Vagina (tissue), 2 donors: ENCODE data around the gene CASP8. TPM values are rescaled to one million over a fixed set of nuclear protein-coding genes. Genes with fewer than 3 reads are reported as not detected.

Experiments
- DNase-seq, 2 donors: peaks; one replicate each; pipeline ENCODE4 v3.0.0-alpha.2; 2017; ENCODE audit errors: extremely low spot score in 2 of 2
- H3K27ac ChIP-seq: fragments of 200-600 bp; sonication (generic); one replicate; pipeline ENCODE4 v1.5.1; 2019
- H3K27me3 ChIP-seq: fragments of 200-600 bp; sonication (generic); one replicate; pipeline ENCODE4 v1.5.1; 2019
- H3K36me3 ChIP-seq, 2 donors: fragments of 200-600 bp; sonication (generic); one replicate each; pipeline ENCODE4 v1.5.1; 2017 to 2019
- H3K4me1 ChIP-seq: fragments of 200-600 bp; sonication (generic); one replicate; pipeline ENCODE4 v1.5.1; 2019
- H3K4me3 ChIP-seq, 2 donors: fragments of 200-600 bp; sonication (generic); 1 replicate in 1 of 2; 2 replicates in 1 of 2; pipeline ENCODE4 v1.5.1; 2016 to 2019
- H3K9me3 ChIP-seq: fragments of 200-600 bp; sonication (generic); one replicate; pipeline ENCODE4 v1.5.1; 2019
- POLR2A ChIP-seq, 2 donors: fragments of 450-650 bp; IDR thresholded peaks; one replicate each; pipeline ENCODE4 v1.6.1; 2017; ENCODE audit warnings: antibody characterized with exemption in 2 of 2, mild to moderate bottlenecking in 2 of 2, moderate library complexity in 2 of 2
- POLR2AphosphoS5 ChIP-seq, 2 donors: sonication (generic); formaldehyde crosslinking; IDR thresholded peaks; one replicate each; pipeline ENCODE4 v1.9.0; 2017; ENCODE audit warnings: antibody characterized with exemption in 2 of 2, mild to moderate bottlenecking in 2 of 2, low read depth in 1 of 2; ENCODE audit not compliant: insufficient read depth in 1 of 2
- intact Hi-C: fragments of 100-400 bp; cut with DNase I; formaldehyde crosslinking; loops from one replicate; pipeline ENCODE4 v1.15.1; 2023
- total RNA-seq: library from RNA; depleted of rRNA; stranded (reverse); fragments of >200 nt; gene quantifications from one replicate; pipeline ENCODE4 v1.2.3, GENCODE V29; 2016
- TF ChIP-seq, protein P1 (sequence below), 3 experiments: fragments of 450-650 bp in 2 of 3; fragments of 200-600 bp in 1 of 3; sonication (generic) in 1 of 3; IDR thresholded peaks; one replicate each; pipeline ENCODE4 v1.5.1; 2017 to 2019; ENCODE audit warnings: antibody characterized with exemption in 3 of 3, mild to moderate bottlenecking in 2 of 3, moderate library complexity in 2 of 3

Gene CASP8
- total RNA-seq, 1 donor from 2014 or later = 29.2 TPM

DNA sequence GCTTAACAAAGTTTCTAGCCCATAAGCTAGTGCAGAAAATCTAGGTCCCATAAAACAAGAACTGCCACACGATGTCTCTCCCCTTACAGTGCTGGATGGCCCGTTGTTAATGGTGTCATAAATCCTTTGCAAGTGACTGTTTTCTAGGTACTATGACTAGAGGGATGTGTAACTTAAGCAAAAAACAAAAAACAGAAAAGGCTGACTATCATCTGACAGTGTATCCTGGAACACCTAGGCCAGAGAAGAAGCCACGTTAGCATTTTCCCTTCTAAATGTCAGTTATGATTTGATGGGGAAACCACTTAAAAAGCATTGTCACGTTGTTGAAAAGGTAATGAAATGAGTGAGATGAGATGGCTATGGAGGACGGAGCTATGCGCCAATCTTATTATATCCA lies 2.4 kb downstream of the CASP8 start:
- peaks cover 0 to 8% of the 10 kb centered on the region in 2 donors for H3K36me3 ChIP-seq
- H3K9me3 ChIP-seq = no peaks in the 10 kb centered on the region
- H3K27me3 ChIP-seq = no peaks in the 10 kb centered on the region
- TF ChIP-seq POLR2A (IDR thresholded peaks at IDR 0.05) (no peak), POLR2AphosphoS5 (IDR thresholded peaks at IDR 0.05; ENCODE audit: insufficient read depth in 1 of 2, low read depth in 1 of 2) (no peak)
- TF ChIP-seq, protein P1, sequence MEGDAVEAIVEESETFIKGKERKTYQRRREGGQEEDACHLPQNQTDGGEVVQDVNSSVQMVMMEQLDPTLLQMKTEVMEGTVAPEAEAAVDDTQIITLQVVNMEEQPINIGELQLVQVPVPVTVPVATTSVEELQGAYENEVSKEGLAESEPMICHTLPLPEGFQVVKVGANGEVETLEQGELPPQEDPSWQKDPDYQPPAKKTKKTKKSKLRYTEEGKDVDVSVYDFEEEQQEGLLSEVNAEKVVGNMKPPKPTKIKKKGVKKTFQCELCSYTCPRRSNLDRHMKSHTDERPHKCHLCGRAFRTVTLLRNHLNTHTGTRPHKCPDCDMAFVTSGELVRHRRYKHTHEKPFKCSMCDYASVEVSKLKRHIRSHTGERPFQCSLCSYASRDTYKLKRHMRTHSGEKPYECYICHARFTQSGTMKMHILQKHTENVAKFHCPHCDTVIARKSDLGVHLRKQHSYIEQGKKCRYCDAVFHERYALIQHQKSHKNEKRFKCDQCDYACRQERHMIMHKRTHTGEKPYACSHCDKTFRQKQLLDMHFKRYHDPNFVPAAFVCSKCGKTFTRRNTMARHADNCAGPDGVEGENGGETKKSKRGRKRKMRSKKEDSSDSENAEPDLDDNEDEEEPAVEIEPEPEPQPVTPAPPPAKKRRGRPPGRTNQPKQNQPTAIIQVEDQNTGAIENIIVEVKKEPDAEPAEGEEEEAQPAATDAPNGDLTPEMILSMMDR (IDR thresholded peaks at IDR 0.05) = no peak
- DNase-seq = no peak
- H3K4me1 ChIP-seq = peaks cover 28% of the 10 kb centered on the region
- H3K4me3 ChIP-seq = no peak overlapping the region
- H3K27ac ChIP-seq = no peak overlapping the region
- intact Hi-C loops = no loop called here

DNA sequence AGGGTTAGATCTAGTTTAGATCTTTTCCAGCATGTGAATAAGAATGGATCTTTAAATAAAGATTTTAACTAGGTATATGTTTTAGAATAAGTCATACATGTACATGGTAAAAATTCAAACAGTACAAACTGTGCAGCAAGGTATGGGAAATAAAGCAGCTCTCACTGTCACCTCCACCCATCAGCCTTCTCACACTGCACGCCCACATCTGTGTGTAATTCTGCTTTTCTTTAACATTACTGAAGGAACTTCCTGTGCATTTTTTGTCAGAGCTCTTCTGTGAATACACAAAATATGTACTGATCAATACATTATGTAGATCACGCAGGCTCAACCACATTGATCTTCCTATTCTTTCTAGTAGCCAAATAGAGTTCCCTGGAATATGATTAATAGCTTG lies 3.4 kb downstream of the CASP8 start:
- peaks cover 0 to 8% of the 10 kb centered on the region in 2 donors for H3K36me3 ChIP-seq
- no peaks in the 10 kb centered on the region for H3K9me3 ChIP-seq
- no peak overlapping the region for H3K4me3 ChIP-seq
- no peaks in the 10 kb centered on the region for H3K27me3 ChIP-seq
- intact Hi-C loops = no loop called here
- peaks cover 26% of the 10 kb centered on the region for H3K4me1 ChIP-seq
- no peak overlapping the region for H3K27ac ChIP-seq
- peak in 1 of 2 donors; percentile 2 for DNase-seq
- TF ChIP-seq, protein P1 (IDR thresholded peaks at IDR 0.05) = no peak
- TF ChIP-seq POLR2AphosphoS5 (IDR thresholded peaks at IDR 0.05; ENCODE audit: insufficient read depth in 1 of 2, low read depth in 1 of 2) = no peak
- no peak for TF ChIP-seq POLR2A (IDR thresholded peaks at IDR 0.05)

DNA sequence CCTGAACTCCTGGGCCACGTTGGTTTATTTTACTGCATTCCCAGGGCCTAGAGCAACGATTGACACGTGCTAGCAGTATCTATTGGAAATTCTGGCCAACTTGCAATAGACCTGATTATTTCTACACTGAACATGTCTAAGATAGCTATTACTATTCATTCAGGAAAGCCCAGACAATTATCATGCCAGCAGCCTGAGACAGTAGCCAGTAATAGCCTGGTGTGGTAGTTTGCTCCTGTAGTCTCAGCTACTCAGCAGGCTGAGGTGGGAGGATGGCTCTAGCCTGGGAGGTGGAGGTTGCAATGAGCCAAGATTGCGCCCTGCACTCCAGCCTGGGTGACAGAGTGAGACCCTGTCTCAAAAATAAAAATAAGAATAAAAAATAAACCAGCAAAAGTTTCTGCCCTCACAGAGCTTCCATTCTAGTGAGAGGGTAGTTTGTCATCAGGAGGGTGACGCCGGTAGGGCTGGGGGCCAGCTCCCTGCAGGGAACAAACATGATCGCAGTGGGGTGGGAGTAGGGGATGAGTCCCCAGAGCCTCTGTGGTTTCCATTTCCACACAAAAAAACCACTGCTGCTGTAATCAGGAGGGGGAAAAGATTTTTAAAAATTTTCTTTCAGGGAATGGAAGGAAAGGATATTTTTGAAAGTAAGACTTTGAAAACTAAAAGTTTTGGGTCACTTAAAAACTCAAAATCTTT lies 4.3 kb downstream of the CASP8 start:
- Histone ChIP-seq H3K4me1 (peaks cover 18% of the 10 kb centered on the region), H3K27ac (no peak overlapping the region), H3K9me3 (no peaks in the 10 kb centered on the region), H3K36me3 (peaks cover 0 to 8% of the 10 kb centered on the region in 2 donors), H3K4me3 (no peak overlapping the region), H3K27me3 (no peaks in the 10 kb centered on the region)
- peak in 1 of 2 donors; percentile 27 for DNase-seq
- intact Hi-C loops = no loop called here
- TF ChIP-seq POLR2A (IDR thresholded peaks at IDR 0.05) (no peak), POLR2AphosphoS5 (IDR thresholded peaks at IDR 0.05; ENCODE audit: insufficient read depth in 1 of 2, low read depth in 1 of 2) (no peak)
- TF ChIP-seq, protein P1 (IDR thresholded peaks at IDR 0.05) = no peak

DNA sequence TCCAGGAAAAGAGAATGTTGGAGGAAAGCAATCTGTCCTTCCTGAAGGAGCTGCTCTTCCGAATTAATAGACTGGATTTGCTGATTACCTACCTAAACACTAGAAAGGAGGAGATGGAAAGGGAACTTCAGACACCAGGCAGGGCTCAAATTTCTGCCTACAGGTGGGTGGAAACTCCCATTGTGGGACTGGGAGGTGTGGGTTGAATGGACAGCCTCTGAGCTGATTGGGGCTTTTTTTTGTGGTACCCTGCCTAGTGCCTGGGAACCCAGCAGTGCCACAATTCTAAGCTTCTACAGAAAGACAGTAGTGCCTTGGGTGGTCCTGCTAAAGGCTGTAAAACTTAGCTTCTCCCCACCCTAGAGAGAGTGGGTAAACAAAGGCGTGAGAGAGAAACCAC lies 6.3 kb downstream of the CASP8 start:
- no peak overlapping the region for H3K4me3 ChIP-seq
- peak in 1 of 2 donors; percentile 32 for DNase-seq
- peaks cover 3% of the 10 kb centered on the region for H3K4me1 ChIP-seq
- no peaks in the 10 kb centered on the region for H3K9me3 ChIP-seq
- H3K36me3 ChIP-seq = peaks cover 0 to 20% of the 10 kb centered on the region in 2 donors
- H3K27me3 ChIP-seq = no peaks in the 10 kb centered on the region
- intact Hi-C loops = no loop called here
- no peak overlapping the region for H3K27ac ChIP-seq
- no peak for TF ChIP-seq POLR2A (IDR thresholded peaks at IDR 0.05)
- TF ChIP-seq, protein P1 (IDR thresholded peaks at IDR 0.05) = no peak
- TF ChIP-seq POLR2AphosphoS5 (IDR thresholded peaks at IDR 0.05; ENCODE audit: insufficient read depth in 1 of 2, low read depth in 1 of 2) = no peak

DNA sequence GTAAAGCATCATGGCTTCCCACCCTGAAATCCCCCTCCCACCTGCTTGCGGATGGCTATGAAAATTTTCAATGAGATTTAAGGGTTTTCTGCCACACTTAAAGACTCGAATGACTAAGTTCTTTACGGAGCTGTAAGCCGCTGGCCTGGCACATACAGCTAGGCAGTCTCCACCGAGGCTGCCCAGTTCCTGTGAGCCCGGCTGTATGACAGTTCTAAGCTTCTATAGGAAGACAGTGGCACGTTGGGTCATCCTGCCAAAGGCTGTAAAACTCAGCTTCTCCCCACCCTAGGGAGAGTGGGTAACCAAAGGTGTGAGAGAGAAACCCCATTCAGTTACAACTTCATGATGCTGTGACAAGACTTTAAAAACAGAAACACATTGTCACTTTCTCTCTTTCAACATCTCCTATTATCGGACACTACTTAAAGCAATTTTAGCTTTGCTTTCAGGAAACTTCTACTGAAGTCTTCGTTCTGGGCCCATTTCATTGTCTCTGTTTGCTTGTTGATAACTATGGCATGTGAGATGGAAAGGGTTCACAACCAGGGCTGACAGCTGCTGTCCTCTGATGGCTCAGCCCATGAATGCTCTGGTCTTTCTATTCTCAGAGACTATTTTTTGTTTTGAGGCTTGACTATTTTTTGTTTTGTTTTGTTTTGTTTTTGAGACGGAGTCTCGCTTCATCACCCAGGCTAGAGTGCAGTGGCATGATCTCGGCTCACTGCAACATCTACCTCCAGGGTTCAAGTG lies 7.1 kb downstream of the CASP8 start:
- H3K27me3 ChIP-seq = no peaks in the 10 kb centered on the region
- intact Hi-C loops = no loop called here
- DNase-seq = no peak
- H3K4me3 ChIP-seq = no peak overlapping the region
- no peaks in the 10 kb centered on the region for H3K9me3 ChIP-seq
- H3K36me3 ChIP-seq = peaks cover 0 to 28% of the 10 kb centered on the region in 2 donors
- no peak overlapping the region for H3K27ac ChIP-seq
- no peak for TF ChIP-seq POLR2A (IDR thresholded peaks at IDR 0.05)
- no peak for TF ChIP-seq POLR2AphosphoS5 (IDR thresholded peaks at IDR 0.05; ENCODE audit: insufficient read depth in 1 of 2, low read depth in 1 of 2)
- TF ChIP-seq, protein P1 (IDR thresholded peaks at IDR 0.05) = no peak
- H3K4me1 ChIP-seq = no peaks in the 10 kb centered on the region
